Prostate gland (tissue), 2 donors: ENCODE measurements around the gene CCNB3. TPM values are rescaled to one million over a fixed set of nuclear protein-coding genes. Genes with fewer than 3 reads are reported as not detected.

Experiments
- DNase-seq: peaks from one replicate; pipeline ENCODE4 v3.0.0-alpha.2; 2019; ENCODE audit warnings: low spot score
- H3K27ac ChIP-seq, 2 donors: fragments of 200-600 bp; sonication (generic); 2 replicates each; pipeline ENCODE4 v1.5.1; 2017 to 2019
- H3K27me3 ChIP-seq: fragments of 200-600 bp; sonication (generic); replicated peaks from 2 replicates; pipeline ENCODE4 v1.5.1; 2019; ENCODE audit not compliant: insufficient read depth
- H3K36me3 ChIP-seq, 2 donors: fragments of 200-600 bp; sonication (generic); 1 replicate in 1 of 2; 2 replicates in 1 of 2; pipeline versions ENCODE4 v1.5.1 to v1.8.1; 2017 to 2019
- H3K4me1 ChIP-seq: fragments of 200-600 bp; sonication (generic); replicated peaks from 2 replicates; pipeline ENCODE4 v1.5.1; 2019
- H3K4me3 ChIP-seq, 2 donors: fragments of 200-600 bp; sonication (generic); 2 replicates each; pipeline ENCODE4 v1.5.1; 2017 to 2019
- H3K9me3 ChIP-seq: fragments of 200-600 bp; sonication (generic); 2 replicates; pipeline ENCODE4 v1.5.1; 2017
- POLR2A ChIP-seq: fragments of 450-650 bp; IDR thresholded peaks from one replicate; pipeline ENCODE4 v1.6.1; 2016; ENCODE audit warnings: antibody characterized with exemption, mild to moderate bottlenecking
- POLR2AphosphoS5 ChIP-seq: sonication (generic); formaldehyde crosslinking; IDR thresholded peaks from one replicate; pipeline ENCODE4 v1.6.1; 2017; ENCODE audit warnings: antibody characterized with exemption
- WGBS: methylation state at CpG from one replicate; pipeline ENCODE4 v1.1.5; 2018; 5-methylcytosine and 5-hydroxymethylcytosine counted together
- intact Hi-C: fragments of 100-400 bp; cut with DNase I; formaldehyde crosslinking; loops from one replicate; pipeline ENCODE4 v1.14.2; 2022
- total RNA-seq, 2 donors: library from RNA; depleted of rRNA; stranded (reverse); fragments of >200 nt; gene quantifications; one replicate each; pipeline ENCODE4 v1.1.0, GENCODE V29; 2016
- TF ChIP-seq, protein P1 (sequence below), 4 experiments: fragments of 200-600 bp in 2 of 4; fragments of 450-650 bp in 2 of 4; sonication (generic) in 2 of 4; IDR thresholded peaks; 1 replicate in 3 of 4; 2 replicates in 1 of 4; pipeline ENCODE4 v1.5.1; 2016 to 2019; ENCODE audit warnings: antibody characterized with exemption in 4 of 4, mild to moderate bottlenecking in 2 of 4, moderate library complexity in 2 of 4

CCNB3 gene
- total RNA-seq, 2 donors from 2014 or later: 0.14 to 6.8 TPM

DNA sequence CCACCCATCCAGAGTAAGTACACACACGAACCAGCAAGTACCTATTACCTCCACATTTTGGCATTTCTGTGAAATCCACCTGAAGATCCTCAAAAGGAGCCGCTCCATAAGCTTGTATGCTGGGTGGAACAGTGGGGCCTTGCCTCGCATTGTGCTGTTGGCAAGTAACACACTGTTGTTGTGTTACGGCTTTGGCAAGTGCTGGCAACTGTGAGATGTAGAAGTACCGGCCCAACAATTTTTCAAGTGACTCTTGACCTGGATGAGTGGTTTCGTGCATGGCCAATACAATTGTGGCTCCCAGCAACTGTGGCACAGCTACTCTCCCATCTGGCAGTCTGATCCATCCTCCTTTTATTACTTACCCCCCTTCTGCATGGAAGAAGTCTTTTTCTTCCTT is 128.7 kb downstream of the CCNB3 start:
- Histone ChIP-seq H3K4me1 (no peaks in the 10 kb centered on the region), H3K27me3 (no peaks in the 10 kb centered on the region), H3K9me3 (no peaks in the 10 kb centered on the region), H3K27ac (no peak overlapping the region), H3K4me3 (no peak overlapping the region), H3K36me3 (no peaks in the 10 kb centered on the region)
- TF ChIP-seq POLR2A (no peak), POLR2AphosphoS5 (no peak)
- DNase-seq: no peak
- intact Hi-C loops: no loop called here
- 96% methylated on average over 4 of the region's 6 CpGs for WGBS

GRCh38 chrX:50343917-50344316 is 139.4 kb downstream of the CCNB3 start:
- H3K4me1 ChIP-seq: no peaks in the 10 kb centered on the region
- no peak overlapping the region for H3K27ac ChIP-seq
- H3K27me3 ChIP-seq: no peaks in the 10 kb centered on the region
- no peak for DNase-seq
- no peaks in the 10 kb centered on the region for H3K9me3 ChIP-seq
- no peak overlapping the region for H3K4me3 ChIP-seq
- no peak for TF ChIP-seq POLR2AphosphoS5
- TF ChIP-seq, protein P1, sequence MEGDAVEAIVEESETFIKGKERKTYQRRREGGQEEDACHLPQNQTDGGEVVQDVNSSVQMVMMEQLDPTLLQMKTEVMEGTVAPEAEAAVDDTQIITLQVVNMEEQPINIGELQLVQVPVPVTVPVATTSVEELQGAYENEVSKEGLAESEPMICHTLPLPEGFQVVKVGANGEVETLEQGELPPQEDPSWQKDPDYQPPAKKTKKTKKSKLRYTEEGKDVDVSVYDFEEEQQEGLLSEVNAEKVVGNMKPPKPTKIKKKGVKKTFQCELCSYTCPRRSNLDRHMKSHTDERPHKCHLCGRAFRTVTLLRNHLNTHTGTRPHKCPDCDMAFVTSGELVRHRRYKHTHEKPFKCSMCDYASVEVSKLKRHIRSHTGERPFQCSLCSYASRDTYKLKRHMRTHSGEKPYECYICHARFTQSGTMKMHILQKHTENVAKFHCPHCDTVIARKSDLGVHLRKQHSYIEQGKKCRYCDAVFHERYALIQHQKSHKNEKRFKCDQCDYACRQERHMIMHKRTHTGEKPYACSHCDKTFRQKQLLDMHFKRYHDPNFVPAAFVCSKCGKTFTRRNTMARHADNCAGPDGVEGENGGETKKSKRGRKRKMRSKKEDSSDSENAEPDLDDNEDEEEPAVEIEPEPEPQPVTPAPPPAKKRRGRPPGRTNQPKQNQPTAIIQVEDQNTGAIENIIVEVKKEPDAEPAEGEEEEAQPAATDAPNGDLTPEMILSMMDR (IDR thresholded peaks at IDR 0.05): no peak
- TF ChIP-seq POLR2A: no peak
- H3K36me3 ChIP-seq: no peaks in the 10 kb centered on the region
- intact Hi-C loops: no loop called here

DNA sequence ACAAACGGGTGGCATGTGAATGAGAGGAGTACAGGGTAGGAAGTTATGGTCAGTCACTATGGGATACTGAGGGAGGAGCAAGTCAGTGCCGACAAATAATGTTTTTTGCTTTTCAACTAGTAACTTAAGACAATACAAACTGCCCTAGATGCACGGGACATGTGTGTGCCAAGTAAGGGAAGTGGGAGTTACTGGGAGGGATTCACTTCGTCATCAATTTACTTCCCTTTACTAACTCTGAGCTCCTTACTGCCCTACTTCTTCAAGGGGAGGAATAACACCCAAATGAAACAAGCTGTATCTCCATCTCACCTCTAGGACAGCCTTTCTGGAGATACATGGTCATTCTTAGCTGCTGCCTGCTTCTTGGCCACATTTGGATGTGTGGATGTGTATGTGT is 168.4 kb downstream of the CCNB3 start:
- Histone ChIP-seq H3K4me3 (no peak overlapping the region), H3K27ac (no peak overlapping the region), H3K36me3 (no peaks in the 10 kb centered on the region), H3K4me1 (no peaks in the 10 kb centered on the region), H3K9me3 (no peaks in the 10 kb centered on the region), H3K27me3 (no peaks in the 10 kb centered on the region)
- WGBS: 91% methylated on average over 4 of the region's 4 CpGs
- TF ChIP-seq POLR2AphosphoS5: no peak
- intact Hi-C loops: no loop called here
- no peak for DNase-seq

DNA sequence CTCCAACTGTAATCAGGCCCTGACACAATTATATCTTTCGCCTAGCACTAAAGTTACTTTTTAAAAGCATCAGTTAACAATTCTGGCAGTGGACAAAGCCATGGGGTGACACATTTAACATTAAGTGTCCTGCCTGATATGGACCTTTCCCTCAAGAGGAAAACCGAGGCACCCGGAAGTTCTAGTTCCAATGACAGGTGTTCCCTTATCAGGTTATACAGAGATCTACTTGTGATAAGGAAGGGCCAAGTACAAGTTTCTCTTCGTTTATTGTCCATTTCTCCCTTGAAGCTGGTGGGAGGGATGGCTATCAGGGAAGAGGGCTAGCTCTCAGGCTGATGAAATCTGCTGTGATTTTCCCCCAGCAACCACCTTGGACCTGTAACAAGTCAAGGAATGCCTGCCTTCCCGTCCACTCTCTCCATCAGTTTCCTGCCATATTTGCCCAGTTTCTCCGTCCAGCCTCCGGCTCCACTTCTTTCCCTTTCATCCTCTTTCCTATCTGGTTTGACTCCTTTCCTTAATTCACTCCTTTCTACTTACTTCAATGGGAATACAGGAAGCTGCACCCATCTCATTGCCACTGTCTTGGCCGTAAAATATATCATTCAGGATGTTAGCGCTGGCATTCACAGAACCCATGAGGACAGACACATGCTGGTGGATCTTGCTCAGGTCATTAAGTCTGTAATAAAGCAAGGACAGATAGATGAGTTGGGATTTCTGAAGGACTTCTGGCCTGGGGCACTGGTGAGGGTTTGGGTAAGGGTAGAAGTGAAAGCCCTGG is 171.1 kb downstream of the CCNB3 start:
- no peak overlapping the region for H3K27ac ChIP-seq
- intact Hi-C loops: no loop called here
- TF ChIP-seq, protein P1 (IDR thresholded peaks at IDR 0.05): no peak
- TF ChIP-seq POLR2A: no peak
- no peak overlapping the region for H3K4me3 ChIP-seq
- WGBS: 82% methylated on average over 9 of the region's 9 CpGs
- H3K27me3 ChIP-seq: no peaks in the 10 kb centered on the region
- DNase-seq: no peak
- H3K9me3 ChIP-seq: no peaks in the 10 kb centered on the region
- H3K36me3 ChIP-seq: no peaks in the 10 kb centered on the region
- no peaks in the 10 kb centered on the region for H3K4me1 ChIP-seq

DNA sequence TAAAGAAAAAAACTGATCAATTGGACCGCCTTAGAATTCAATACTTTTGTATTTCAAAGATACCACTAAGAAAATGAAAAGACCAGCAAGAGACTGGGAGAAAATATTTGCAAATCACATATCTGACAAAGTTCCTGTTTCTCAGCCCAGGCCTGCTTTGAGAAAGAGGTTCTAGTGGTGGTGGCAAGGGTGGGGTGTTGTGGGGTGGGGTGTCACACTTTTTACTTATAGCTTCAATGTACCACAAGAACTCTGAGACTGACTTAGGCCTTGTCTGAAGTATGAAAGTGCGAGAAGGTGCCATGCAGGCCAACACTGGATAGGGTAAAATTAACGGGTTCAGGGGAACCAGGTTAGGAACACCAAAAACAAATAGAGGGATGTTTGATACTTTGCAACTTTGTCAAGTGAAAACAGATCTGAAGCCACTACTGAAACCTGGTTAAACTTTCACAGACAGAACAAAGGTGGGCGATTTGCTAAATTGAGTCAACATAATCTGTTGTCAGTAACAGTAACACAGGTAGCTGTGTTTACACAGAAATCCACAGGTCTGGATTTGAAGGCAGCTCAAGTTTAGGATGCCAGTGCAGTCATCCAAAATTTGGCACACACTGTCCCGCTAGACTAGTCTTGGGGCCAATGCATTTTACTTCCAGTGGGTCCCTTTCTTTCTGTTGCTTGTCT is 177.3 kb downstream of the CCNB3 start:
- 69% methylated on average over 5 of the region's 5 CpGs for whole genome bisulfite sequencing
- H3K9me3 ChIP-seq: no peaks in the 10 kb centered on the region
- no peak overlapping the region for H3K4me3 ChIP-seq
- H3K27me3 ChIP-seq: no peaks in the 10 kb centered on the region
- no peak for DNase-seq
- H3K27ac ChIP-seq: no peak overlapping the region
- H3K36me3 ChIP-seq: no peaks in the 10 kb centered on the region
- TF ChIP-seq, protein P1 (IDR thresholded peaks at IDR 0.05): no peak
- TF ChIP-seq POLR2AphosphoS5 (no peak), POLR2A (no peak)
- no peaks in the 10 kb centered on the region for H3K4me1 ChIP-seq
- intact Hi-C loops: no loop called here

DNA sequence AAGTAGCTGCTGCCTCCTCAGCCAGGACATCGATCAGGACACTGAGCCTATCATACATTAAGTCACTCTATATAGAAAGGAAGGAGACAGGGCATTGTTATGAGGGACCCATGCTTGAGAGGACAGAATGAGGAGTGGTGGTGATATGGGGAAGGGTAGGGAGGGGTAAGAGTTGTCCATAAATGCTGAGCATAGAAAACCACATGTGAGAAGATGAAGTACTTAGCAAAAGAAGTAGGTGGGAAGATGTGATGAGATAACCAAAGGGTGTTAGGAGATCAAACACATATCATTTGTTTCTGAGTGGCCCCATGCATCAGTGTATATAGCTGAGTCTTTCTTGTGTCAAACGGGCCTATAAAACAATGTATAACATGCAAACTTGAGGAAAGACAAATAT is 182.0 kb downstream of the CCNB3 start:
- no peak for DNase-seq
- H3K9me3 ChIP-seq: no peaks in the 10 kb centered on the region
- H3K36me3 ChIP-seq: no peaks in the 10 kb centered on the region
- no peaks in the 10 kb centered on the region for H3K4me1 ChIP-seq
- H3K4me3 ChIP-seq: no peak overlapping the region
- WGBS: 72% methylated on average over 2 of the region's 2 CpGs
- intact Hi-C loops: no loop called here
- H3K27ac ChIP-seq: no peak overlapping the region
- no peaks in the 10 kb centered on the region for H3K27me3 ChIP-seq
- TF ChIP-seq POLR2AphosphoS5 (no peak), POLR2A (no peak)
- TF ChIP-seq, protein P1 (IDR thresholded peaks at IDR 0.05): no peak
